Measurements from ENCODE around the gene STX1A. TPM values are rescaled to one million over a fixed set of nuclear protein-coding genes. Genes with fewer than 3 reads are reported as not detected.
A peak's percentile ranks its signal among the peaks of the same experiment; 100 is the strongest.
"Not testable (repeated sequence)": the region's sequence is repeated elsewhere in the genome, so short reads cannot be mapped to it uniquely, and the experiment has no call there.

Gene STX1A
- total RNA-seq, 1 experiment from 2014 or later = 24.2 TPM

GRCh38 chr7:73667344-73668102 is 51.9 kb downstream of the STX1A start, which contains the start of gene VPS37D:
Gene VPS37D (plus strand): TSS chr7:73667831. CDS start chr7:73667959, 128 bp downstream.
- CTCF ChIA-PET = interaction anchor here (0.6 to 2.0 kb wide), 21 partner anchors 9 to 189 kb away, joined by 3 to 14 read pairs (median 3); partner anchors contain the start of genes MLXIPL and STX1A
- Mint-ChIP-seq H3K27me3 (ENCODE audit: insufficient read depth, unreplicated experiment) (no peaks in the 10 kb centered on the region), H3K36me3 (ENCODE audit: insufficient read depth, unreplicated experiment) (peaks cover 7% of the 10 kb centered on the region), H3K9me3 (ENCODE audit: unreplicated experiment) (no peaks in the 10 kb centered on the region), H3K27ac (ENCODE audit: low read depth, unreplicated experiment) (no peak within 1 kb of the TSS), H3K4me1 (ENCODE audit: insufficient read depth, unreplicated experiment) (peaks cover 15% of the 10 kb centered on the region), H3K4me3 (ENCODE audit: unreplicated experiment) (peak within 1 kb of the TSS; percentile 67)
- POLR2A ChIA-PET = no interaction called here
- TF ChIP-seq CTCF (IDR thresholded peaks at IDR 0.05; ENCODE audit: unreplicated experiment) = peak; percentile 95
- DNase-seq (ENCODE audit: unreplicated experiment) = peak; percentile 88
- BruUV-seq (replicated peaks) = no TSS peak
- intact Hi-C loops (cut with micrococcal nuclease) = loop anchor here (2.0 to 5.0 kb wide), 3 partner anchors 40 to 61 kb away; no protein-coding TSS in a partner anchor

- no peak for DNase-seq (ENCODE audit: unreplicated experiment)
- Mint-ChIP-seq H3K36me3 (ENCODE audit: insufficient read depth, unreplicated experiment) (no peaks in the 10 kb centered on the region), H3K4me3 (ENCODE audit: unreplicated experiment) (no peak overlapping the region), H3K27ac (ENCODE audit: low read depth, unreplicated experiment) (no peak overlapping the region), H3K4me1 (ENCODE audit: insufficient read depth, unreplicated experiment) (peaks cover 16% of the 10 kb centered on the region), H3K27me3 (ENCODE audit: insufficient read depth, unreplicated experiment) (peaks cover 19% of the 10 kb centered on the region), H3K9me3 (ENCODE audit: unreplicated experiment) (no peaks in the 10 kb centered on the region)
- ChIA-PET CTCF (no interaction called here), POLR2A (no interaction called here)
- no peak for TF ChIP-seq CTCF (IDR thresholded peaks at IDR 0.05; ENCODE audit: unreplicated experiment)
- no TSS peak for BruUV-seq (replicated peaks)
- intact Hi-C loops (cut with micrococcal nuclease) = no loop called here
Observed at GRCh38 chr7:73663033-73663432, 56.4 kb downstream of the STX1A start.

- BruUV-seq (replicated peaks); intact Hi-C loops (cut with micrococcal nuclease); H3K9me3 Mint-ChIP-seq (ENCODE audit: unreplicated experiment); POLR2A ChIA-PET; H3K36me3 Mint-ChIP-seq (ENCODE audit: insufficient read depth, unreplicated experiment); H3K4me3 Mint-ChIP-seq (ENCODE audit: unreplicated experiment); H3K27ac Mint-ChIP-seq (ENCODE audit: low read depth, unreplicated experiment); CTCF ChIA-PET: not testable (repeated sequence)
- H3K4me1 Mint-ChIP-seq (ENCODE audit: insufficient read depth, unreplicated experiment) = peaks cover 11% of the 10 kb centered on the region
- peak; percentile 14 for DNase-seq (ENCODE audit: unreplicated experiment)
- peaks cover 19% of the 10 kb centered on the region for H3K27me3 Mint-ChIP-seq (ENCODE audit: insufficient read depth, unreplicated experiment)
Observed at GRCh38 chr7:73660594-73660993, 58.9 kb downstream of the STX1A start.

DNA sequence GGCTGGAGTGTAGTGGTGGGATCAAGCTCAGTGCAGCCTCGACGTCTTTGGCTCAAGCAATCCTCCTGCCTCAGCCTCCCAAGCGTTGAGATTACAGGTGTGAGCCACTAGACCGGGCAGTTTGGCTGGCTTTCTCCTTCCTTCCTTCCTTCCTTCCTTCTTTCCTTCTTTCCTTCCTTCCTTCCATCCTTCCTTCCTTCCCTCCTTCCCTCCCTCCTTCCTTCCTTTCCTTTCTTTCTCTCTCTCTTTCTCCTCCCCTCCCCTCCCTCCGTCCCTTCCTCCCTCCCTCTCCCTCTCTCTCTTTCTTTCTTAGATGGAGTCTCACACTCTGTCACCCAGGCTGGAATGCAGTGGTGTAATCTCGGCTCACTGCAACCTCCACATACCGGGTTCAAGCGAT is 59.5 kb downstream of the STX1A start:
- H3K4me3 Mint-ChIP-seq (ENCODE audit: unreplicated experiment) = no peak overlapping the region
- DNase-seq (ENCODE audit: unreplicated experiment) = no peak
- no peak for TF ChIP-seq CTCF (IDR thresholded peaks at IDR 0.05; ENCODE audit: unreplicated experiment)
- CTCF ChIA-PET = interaction anchor here (0.9 to 2.3 kb wide), 2 partner anchors 30 to 53 kb away, joined by 3 to 9 read pairs; no protein-coding TSS in a partner anchor
- H3K36me3 Mint-ChIP-seq (ENCODE audit: insufficient read depth, unreplicated experiment) = no peaks in the 10 kb centered on the region
- H3K27ac Mint-ChIP-seq (ENCODE audit: low read depth, unreplicated experiment) = no peak overlapping the region
- intact Hi-C loops (cut with micrococcal nuclease) = no loop called here
- BruUV-seq (replicated peaks) = no TSS peak
- peaks cover 19% of the 10 kb centered on the region for H3K27me3 Mint-ChIP-seq (ENCODE audit: insufficient read depth, unreplicated experiment)
- POLR2A ChIA-PET = no interaction called here
- H3K9me3 Mint-ChIP-seq (ENCODE audit: unreplicated experiment) = no peaks in the 10 kb centered on the region
- H3K4me1 Mint-ChIP-seq (ENCODE audit: insufficient read depth, unreplicated experiment) = peaks cover 6% of the 10 kb centered on the region

DNA sequence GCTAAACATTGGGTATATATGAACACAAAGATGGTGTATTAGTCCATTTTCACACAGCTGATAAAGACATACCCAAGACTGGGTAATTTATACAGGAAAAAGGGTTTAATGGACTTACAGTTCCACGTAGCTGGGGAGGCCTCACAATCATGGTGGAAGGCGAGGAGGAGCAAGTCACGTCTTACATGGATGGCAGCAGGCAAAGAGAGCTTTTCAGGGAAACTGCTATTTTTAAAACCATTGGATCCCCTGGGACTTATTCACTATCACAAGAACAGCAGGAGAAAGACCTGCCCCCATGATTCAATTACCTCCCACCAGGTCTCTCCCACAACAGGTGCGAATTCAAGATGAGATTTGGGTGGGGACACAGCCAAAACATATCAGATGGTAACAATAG is 64.2 kb downstream of the STX1A start:
- H3K36me3 Mint-ChIP-seq (ENCODE audit: insufficient read depth, unreplicated experiment); H3K27ac Mint-ChIP-seq (ENCODE audit: low read depth, unreplicated experiment); DNase-seq (ENCODE audit: unreplicated experiment); H3K9me3 Mint-ChIP-seq (ENCODE audit: unreplicated experiment); H3K4me1 Mint-ChIP-seq (ENCODE audit: insufficient read depth, unreplicated experiment); POLR2A ChIA-PET; intact Hi-C loops (cut with micrococcal nuclease); H3K4me3 Mint-ChIP-seq (ENCODE audit: unreplicated experiment); BruUV-seq (replicated peaks): not testable (repeated sequence)
- CTCF ChIA-PET = interaction anchor here (0.9 kb wide), 1 partner anchor 48 kb away, joined by 3 read pairs; no protein-coding TSS in a partner anchor
- H3K27me3 Mint-ChIP-seq (ENCODE audit: insufficient read depth, unreplicated experiment) = peaks cover 17% of the 10 kb centered on the region

All from MCF 10A (cell line).